Activated CD4-positive, alpha-beta T cell treated with anti-CD3 and anti-CD28 coated beads, Interleukin-2, amount 50 U/mL, for 16 hours (primary cell): ENCODE data around the gene INHBC.
A peak's percentile ranks its signal among the peaks of the same experiment; 100 is the strongest.
"Not testable (repeated sequence)": the region's sequence is repeated elsewhere in the genome, so short reads cannot be mapped to it uniquely, and the experiment has no call there.

Source experiments
- DNase-seq: peaks from one replicate; pipeline ENCODE4 v3.0.0-alpha.2; 2020

Gene INHBC

GRCh38 chr12:57429473-57430111 lies 5.0 kb upstream of the INHBC start:
- DNase-seq: no peak

GRCh38 chr12:57430112-57430930 lies 4.3 kb upstream of the INHBC start:
- DNase-seq: no peak

- DNase-seq: peak; percentile 97
Measured at GRCh38 chr12:57430931-57431566, 3.5 kb upstream of the INHBC start, which contains the start of gene R3HDM2. TSS of gene R3HDM2 (minus strand) at chr12:57431043. CDS start at chr12:57310428, 120,615 bp downstream.

GRCh38 chr12:57431654-57432188 lies 2.9 kb upstream of the INHBC start:
- DNase-seq: no peak

- no peak for DNase-seq
Measured at GRCh38 chr12:57433370-57433769, 1.2 kb upstream of the INHBC start.

- DNase-seq: no peak
Measured at GRCh38 chr12:57435293-57435692, 709 bp downstream of the INHBC start.

- no peak for DNase-seq
Measured at GRCh38 chr12:57438400-57438799, 3.8 kb downstream of the INHBC start.

GRCh38 chr12:57439762-57440266 lies 5.2 kb downstream of the INHBC start:
- DNase-seq: no peak

GRCh38 chr12:57441393-57441792 lies 6.8 kb downstream of the INHBC start:
- not testable (repeated sequence) for DNase-seq

GRCh38 chr12:57441846-57442427 lies 7.4 kb downstream of the INHBC start:
- no peak for DNase-seq

- not testable (repeated sequence) for DNase-seq
Measured at GRCh38 chr12:57444337-57444736, 9.8 kb downstream of the INHBC start.

- no peak for DNase-seq
Measured at GRCh38 chr12:57444744-57445143, 10.2 kb downstream of the INHBC start.

GRCh38 chr12:57446292-57446960 lies 11.8 kb downstream of the INHBC start:
- no peak for DNase-seq

- no peak for DNase-seq
Measured at GRCh38 chr12:57448669-57449068, 14.1 kb downstream of the INHBC start.

- DNase-seq: no peak
Measured at GRCh38 chr12:57449375-57449774, 14.8 kb downstream of the INHBC start.

- no peak for DNase-seq
Measured at GRCh38 chr12:57450057-57450456, 15.5 kb downstream of the INHBC start.

GRCh38 chr12:57451233-57451778 lies 16.7 kb downstream of the INHBC start:
- no peak for DNase-seq

GRCh38 chr12:57452181-57452936 lies 17.8 kb downstream of the INHBC start:
- no peak for DNase-seq

GRCh38 chr12:57452937-57453509 lies 18.4 kb downstream of the INHBC start:
- peak; percentile 51 for DNase-seq

GRCh38 chr12:57454213-57454565 lies 19.6 kb downstream of the INHBC start:
- DNase-seq: no peak
